WTC11 (cell line): ENCODE results near the gene KAZN. TPM values are rescaled to one million over a fixed set of nuclear protein-coding genes. Genes with fewer than 3 reads are reported as not detected.
A peak's percentile ranks its signal among the peaks of the same experiment; 100 is the strongest.

Experiments
- ATAC-seq: fragments of 200-7000 bp; cut with Tn5 transposase; 2 replicates; pipeline ENCODE4 v1.10.0; 2021; ENCODE audit warnings: mild to moderate bottlenecking, moderate library complexity
- CTCF ChIA-PET: fragments of 300-600 bp; sonication (Branson Sonifier 250); formaldehyde crosslinking; loops from one replicate; lab custom pipeline; 2021; ENCODE audit warnings: antibody characterized with exemption; lab: Charles Lee
- POLR2A ChIA-PET: fragments of 350-600 bp; sonication (Branson Sonifier 250); formaldehyde crosslinking; loops from one replicate; lab custom pipeline; 2021; ENCODE audit warnings: antibody characterized with exemption; lab: Charles Lee
- DNase-seq: peaks from one replicate; pipeline ENCODE4 v3.0.0; 2021; ENCODE audit warnings: low spot score
- H3K27ac Mint-ChIP-seq: 2 replicates; pipeline ENCODE4 v1.8.0; 2021; ENCODE audit warnings: mixed read lengths
- H3K27me3 Mint-ChIP-seq: 2 replicates; pipeline ENCODE4 v1.8.0; 2021; ENCODE audit warnings: low read depth, mild to moderate bottlenecking, moderate library complexity, mixed read lengths
- H3K36me3 Mint-ChIP-seq: 2 replicates; pipeline ENCODE4 v1.8.0; 2021; ENCODE audit warnings: mixed read lengths
- H3K4me1 Mint-ChIP-seq: 2 replicates; pipeline ENCODE4 v1.8.0; 2022; ENCODE audit warnings: mixed read lengths
- H3K4me3 Mint-ChIP-seq: 2 replicates; pipeline ENCODE4 v1.8.0; 2021; ENCODE audit warnings: mild to moderate bottlenecking, moderate library complexity, mixed read lengths
- H3K9me3 Mint-ChIP-seq: 2 replicates; pipeline ENCODE4 v1.8.0; 2021; ENCODE audit warnings: mixed read lengths
- ATF6 ChIP-seq: sonication (generic); formaldehyde crosslinking; IDR thresholded peaks from 2 replicates; pipeline ENCODE4 v1.8.1; 2023; ENCODE audit warnings: mild to moderate bottlenecking, missing genetic modification reagents
- CREM ChIP-seq: sonication (generic); formaldehyde crosslinking; IDR thresholded peaks from 2 replicates; pipeline ENCODE4 v1.8.1; 2022; ENCODE audit warnings: mild to moderate bottlenecking, missing genetic modification reagents, moderate library complexity
- E2F4 ChIP-seq: sonication (generic); formaldehyde crosslinking; IDR thresholded peaks from 2 replicates; pipeline ENCODE4 v1.8.1; 2022; ENCODE audit warnings: low read depth, mild to moderate bottlenecking, moderate library complexity, missing genetic modification reagents, borderline replicate concordance
- ETV6 ChIP-seq: sonication (generic); formaldehyde crosslinking; IDR thresholded peaks from 2 replicates; pipeline ENCODE4 v1.8.1; 2022; ENCODE audit warnings: mild to moderate bottlenecking, missing genetic modification reagents
- GRHL2 ChIP-seq: fragments of 250-450 bp; sonication (Bioruptor Pico); IDR thresholded peaks from 2 replicates; pipeline ENCODE4 v1.8.0; 2022; ENCODE audit warnings: mild to moderate bottlenecking, moderate library complexity; ENCODE audit not compliant: insufficient replicate concordance, severe bottlenecking
- HMGA2 ChIP-seq: fragments of 250-450 bp; sonication (Bioruptor Pico); IDR thresholded peaks from 2 replicates; pipeline ENCODE4 v1.4.0; 2021; ENCODE audit warnings: mild to moderate bottlenecking, moderate library complexity
- KAT7 ChIP-seq: sonication (generic); formaldehyde crosslinking; IDR thresholded peaks from 2 replicates; pipeline ENCODE4 v1.8.1; 2023; ENCODE audit warnings: missing genetic modification reagents, mild to moderate bottlenecking, borderline replicate concordance
- NFATC4 ChIP-seq: fragments of 250-450 bp; sonication (Bioruptor Pico); IDR thresholded peaks from 2 replicates; pipeline ENCODE4 v1.9.0; 2021; ENCODE audit warnings: mild to moderate bottlenecking
- OVOL2 ChIP-seq: fragments of 250-450 bp; sonication (Bioruptor Pico); IDR thresholded peaks from 2 replicates; pipeline ENCODE4 v1.9.0; 2021; ENCODE audit warnings: mild to moderate bottlenecking, borderline replicate concordance
- PREB ChIP-seq: sonication (generic); formaldehyde crosslinking; IDR thresholded peaks from 2 replicates; pipeline ENCODE4 v1.8.1; 2022; ENCODE audit warnings: mild to moderate bottlenecking, missing genetic modification reagents, moderate library complexity, borderline replicate concordance
- RELA ChIP-seq: sonication (generic); formaldehyde crosslinking; IDR thresholded peaks from 2 replicates; pipeline ENCODE4 v1.8.1; 2022; ENCODE audit warnings: missing genetic modification reagents, mild to moderate bottlenecking, borderline replicate concordance
- TEAD4 ChIP-seq: sonication (generic); formaldehyde crosslinking; IDR thresholded peaks from 2 replicates; pipeline ENCODE4 v1.8.0; 2022; ENCODE audit warnings: mild to moderate bottlenecking, missing genetic modification reagents
- ZBTB21 ChIP-seq: sonication (generic); formaldehyde crosslinking; IDR thresholded peaks from 2 replicates; pipeline ENCODE4 v1.8.1; 2023; ENCODE audit warnings: mild to moderate bottlenecking, missing genetic modification reagents, borderline replicate concordance
- ZNF532 ChIP-seq: fragments of 250-450 bp; sonication (Bioruptor Pico); IDR thresholded peaks from 2 replicates; pipeline ENCODE4 v1.9.0; 2021; ENCODE audit warnings: mild to moderate bottlenecking, borderline replicate concordance
- total RNA-seq: library from RNA; stranded (reverse); gene quantifications from 3 replicates; pipeline ENCODE4 v1.2.3, GENCODE V29; 2021
- TF ChIP-seq, protein P1 (sequence below): sonication (generic); formaldehyde crosslinking; IDR thresholded peaks from 2 replicates; pipeline ENCODE4 v1.8.1; 2022; ENCODE audit warnings: missing genetic modification reagents, borderline replicate concordance
- TF ChIP-seq, protein P2 (sequence below): fragments of 250-450 bp; sonication (Bioruptor Pico); IDR thresholded peaks from 2 replicates; pipeline ENCODE4 v1.9.0; 2021; ENCODE audit warnings: mild to moderate bottlenecking
- TF ChIP-seq, protein P3 (sequence below): sonication (generic); formaldehyde crosslinking; IDR thresholded peaks from 2 replicates; pipeline ENCODE4 v1.8.0; 2022; ENCODE audit warnings: mild to moderate bottlenecking, missing genetic modification reagents
- TF ChIP-seq, protein P4 (sequence below): sonication (generic); formaldehyde crosslinking; IDR thresholded peaks from 2 replicates; pipeline ENCODE4 v1.8.0; 2022; ENCODE audit warnings: mild to moderate bottlenecking, missing genetic modification reagents

Gene KAZN
- total RNA-seq, 1 experiment from 2014 or later = 19.9 TPM

- TF ChIP-seq KAT7 (CRISPR knock-in tag) = no peak
- TF ChIP-seq, protein P1, sequence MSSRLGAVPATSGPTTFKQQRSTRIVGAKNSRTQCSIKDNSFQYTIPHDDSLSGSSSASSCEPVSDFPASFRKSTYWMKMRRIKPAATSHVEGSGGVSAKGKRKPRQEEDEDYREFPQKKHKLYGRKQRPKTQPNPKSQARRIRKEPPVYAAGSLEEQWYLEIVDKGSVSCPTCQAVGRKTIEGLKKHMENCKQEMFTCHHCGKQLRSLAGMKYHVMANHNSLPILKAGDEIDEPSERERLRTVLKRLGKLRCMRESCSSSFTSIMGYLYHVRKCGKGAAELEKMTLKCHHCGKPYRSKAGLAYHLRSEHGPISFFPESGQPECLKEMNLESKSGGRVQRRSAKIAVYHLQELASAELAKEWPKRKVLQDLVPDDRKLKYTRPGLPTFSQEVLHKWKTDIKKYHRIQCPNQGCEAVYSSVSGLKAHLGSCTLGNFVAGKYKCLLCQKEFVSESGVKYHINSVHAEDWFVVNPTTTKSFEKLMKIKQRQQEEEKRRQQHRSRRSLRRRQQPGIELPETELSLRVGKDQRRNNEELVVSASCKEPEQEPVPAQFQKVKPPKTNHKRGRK (CRISPR knock-in tag) = no peak
- TF ChIP-seq, protein P2, sequence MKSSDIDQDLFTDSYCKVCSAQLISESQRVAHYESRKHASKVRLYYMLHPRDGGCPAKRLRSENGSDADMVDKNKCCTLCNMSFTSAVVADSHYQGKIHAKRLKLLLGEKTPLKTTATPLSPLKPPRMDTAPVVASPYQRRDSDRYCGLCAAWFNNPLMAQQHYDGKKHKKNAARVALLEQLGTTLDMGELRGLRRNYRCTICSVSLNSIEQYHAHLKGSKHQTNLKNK (CRISPR knock-in tag) = no peak
- TF ChIP-seq ZNF532 (CRISPR knock-in tag) = no peak
- no peak for TF ChIP-seq CREM (CRISPR knock-in tag)
- TF ChIP-seq PREB (CRISPR knock-in tag) = no peak
- TF ChIP-seq GRHL2 (CRISPR knock-in tag) = no peak
- TF ChIP-seq TEAD4 (CRISPR knock-in tag) = no peak
- TF ChIP-seq, protein P3, sequence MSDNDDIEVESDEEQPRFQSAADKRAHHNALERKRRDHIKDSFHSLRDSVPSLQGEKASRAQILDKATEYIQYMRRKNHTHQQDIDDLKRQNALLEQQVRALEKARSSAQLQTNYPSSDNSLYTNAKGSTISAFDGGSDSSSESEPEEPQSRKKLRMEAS (CRISPR knock-in tag) = no peak
- TF ChIP-seq ZBTB21 (CRISPR knock-in tag) = no peak
- TF ChIP-seq OVOL2 = no peak
- TF ChIP-seq, all 79 proteins: peak for 0
Observed at GRCh38 chr1:15080328-15081007, 482.0 kb downstream of the KAZN start (continued).

DNA sequence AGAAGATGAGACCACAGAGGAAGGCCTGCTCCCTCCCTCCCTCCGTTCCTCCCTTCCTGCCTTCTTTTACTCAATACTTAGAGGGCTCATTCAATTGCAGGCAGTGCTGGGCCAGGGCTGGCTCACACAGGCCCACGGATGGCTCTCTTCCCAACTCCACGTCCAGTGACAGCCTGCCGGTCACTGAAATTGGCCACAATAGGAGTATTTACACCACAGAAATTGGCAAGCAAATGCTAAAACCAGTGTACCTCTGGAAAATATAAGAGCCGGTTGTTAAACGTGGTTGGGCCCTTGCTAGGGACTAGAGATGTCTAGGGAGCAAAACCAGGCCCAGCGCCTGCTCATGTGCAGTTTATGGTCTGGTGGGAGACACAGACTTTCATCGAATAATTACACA is 482.6 kb downstream of the KAZN start:
- H3K27me3 Mint-ChIP-seq = no peaks in the 10 kb centered on the region
- DNase-seq = no peak
- H3K36me3 Mint-ChIP-seq = no peaks in the 10 kb centered on the region
- TF ChIP-seq NFATC4 (CRISPR knock-in tag) (no peak), OVOL2 (no peak)
- TF ChIP-seq, protein P2 (CRISPR knock-in tag) = no peak
- TF ChIP-seq, all 79 proteins: peak for 0
- ChIA-PET CTCF (interaction anchor here (1.1 kb wide), 1 partner anchor 30 kb away, joined by 3 read pairs; no protein-coding TSS in a partner anchor), POLR2A (interaction anchor here (0.6 kb wide), 1 partner anchor 249 kb away, joined by 4 read pairs; no protein-coding TSS in a partner anchor)
- no peak overlapping the region for H3K27ac Mint-ChIP-seq
- H3K4me3 Mint-ChIP-seq = no peak overlapping the region
- no peaks in the 10 kb centered on the region for H3K9me3 Mint-ChIP-seq
- H3K4me1 Mint-ChIP-seq = no peaks in the 10 kb centered on the region
- ATAC-seq = no peak

DNA sequence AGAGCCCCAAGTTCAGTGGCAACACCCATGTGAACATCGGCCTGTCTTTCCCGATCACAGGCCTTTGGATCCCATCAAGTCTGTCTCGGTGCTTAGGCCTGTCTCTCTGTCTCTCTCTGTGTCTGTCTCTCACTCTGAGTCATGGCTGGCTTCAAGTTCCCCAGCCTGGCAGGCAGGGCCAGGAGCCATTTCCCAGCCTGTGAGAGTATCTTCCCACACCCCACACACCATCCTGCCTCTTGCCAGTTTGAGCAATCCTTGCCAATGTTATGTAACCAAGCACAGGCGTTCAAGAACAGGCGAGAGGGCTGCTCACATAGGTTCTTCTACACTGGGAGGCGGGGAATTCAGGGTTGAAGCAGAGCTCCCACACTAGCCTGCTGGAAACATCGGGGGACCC is 485.1 kb downstream of the KAZN start:
- ChIA-PET CTCF (interaction anchor here (1.7 kb wide), 1 partner anchor 16 kb away, joined by 5 read pairs; no protein-coding TSS in a partner anchor), POLR2A (no interaction called here)
- Mint-ChIP-seq H3K27ac (0 out of 2 replicates have a peak overlapping the region, but pooled peaks have one; percentile 45), H3K9me3 (no peaks in the 10 kb centered on the region), H3K4me1 (no peaks in the 10 kb centered on the region), H3K36me3 (no peaks in the 10 kb centered on the region), H3K27me3 (no peaks in the 10 kb centered on the region), H3K4me3 (no peak overlapping the region)
- no peak for DNase-seq
- ATAC-seq = no peak
- TF ChIP-seq ATF6 (CRISPR knock-in tag) (no peak), E2F4 (CRISPR knock-in tag) (no peak), HMGA2 (CRISPR knock-in tag) (no peak), ETV6 (CRISPR knock-in tag) (no peak), RELA (CRISPR knock-in tag) (no peak)
- TF ChIP-seq, protein P4, sequence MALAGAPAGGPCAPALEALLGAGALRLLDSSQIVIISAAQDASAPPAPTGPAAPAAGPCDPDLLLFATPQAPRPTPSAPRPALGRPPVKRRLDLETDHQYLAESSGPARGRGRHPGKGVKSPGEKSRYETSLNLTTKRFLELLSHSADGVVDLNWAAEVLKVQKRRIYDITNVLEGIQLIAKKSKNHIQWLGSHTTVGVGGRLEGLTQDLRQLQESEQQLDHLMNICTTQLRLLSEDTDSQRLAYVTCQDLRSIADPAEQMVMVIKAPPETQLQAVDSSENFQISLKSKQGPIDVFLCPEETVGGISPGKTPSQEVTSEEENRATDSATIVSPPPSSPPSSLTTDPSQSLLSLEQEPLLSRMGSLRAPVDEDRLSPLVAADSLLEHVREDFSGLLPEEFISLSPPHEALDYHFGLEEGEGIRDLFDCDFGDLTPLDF = no peak
